ENCODE results near the gene ENOX1. TPM values are rescaled to one million over a fixed set of nuclear protein-coding genes. Genes with fewer than 3 reads are reported as not detected.
"Not testable (repeated sequence)": the region's sequence is repeated elsewhere in the genome, so short reads cannot be mapped to it uniquely, and the experiment has no call there.

Gene ENOX1
- total RNA-seq (2014; rRNA removed; shearing (Covaris generic)) = 9.3 and 11.9 TPM in 2 replicates

GRCh38 chr13:43786766-43787517 is at the start of gene ENOX1:
Gene ENOX1 (minus strand): TSS chr13:43786972.
- Histone ChIP-seq H3K4me1 (peaks cover 20% of the 10 kb centered on the region), H3K9me3 (replicated peaks) (no peaks in the 10 kb centered on the region), H3K36me3 (no peaks in the 10 kb centered on the region), H3K27me3 (no peaks in the 10 kb centered on the region), H3K27ac (peak within 1 kb of the TSS; percentile 83), H3K4me3 (peak within 1 kb of the TSS; percentile 78)
- DNase-seq = peak; percentile 86 to 89

DNA sequence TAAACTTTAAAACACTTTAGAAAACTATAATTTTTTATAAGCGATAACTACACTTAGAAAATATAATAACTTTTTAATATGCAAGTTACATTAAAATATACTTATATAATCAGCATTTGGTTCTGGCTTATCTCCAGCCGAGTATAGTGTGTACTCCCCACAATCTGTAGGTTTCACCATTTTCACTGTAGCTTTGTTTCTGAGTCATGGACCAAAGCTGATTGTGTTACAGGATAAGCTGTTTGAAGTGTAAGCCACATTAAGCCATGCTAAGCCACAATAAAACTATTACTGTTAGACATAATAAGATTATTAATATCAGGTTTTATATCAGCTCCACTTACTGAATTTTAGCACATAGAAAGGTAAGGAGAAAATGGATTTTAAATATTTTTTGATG is 48.9 kb upstream of the ENOX1 start:
- Histone ChIP-seq H3K36me3 (no peaks in the 10 kb centered on the region), H3K9me3 (replicated peaks) (no peaks in the 10 kb centered on the region; the same call in 1 of the 2 replicates), H3K4me3 (no peak overlapping the region), H3K4me1 (no peaks in the 10 kb centered on the region), H3K27me3 (no peaks in the 10 kb centered on the region; the same call in 1 of the 2 replicates), H3K27ac (no peak overlapping the region)
- peak in 1 of 2 experiments; percentile 3 for DNase-seq

GRCh38 chr13:43831088-43831487 is 44.3 kb upstream of the ENOX1 start:
- no peaks in the 10 kb centered on the region for H3K4me1 ChIP-seq
- H3K9me3 ChIP-seq (replicated peaks) = no peaks in the 10 kb centered on the region; the same call in 1 of the 2 replicates
- DNase-seq = no peak
- no peak overlapping the region for H3K4me3 ChIP-seq
- no peak overlapping the region for H3K27ac ChIP-seq
- H3K27me3 ChIP-seq = no peaks in the 10 kb centered on the region; the same call in 1 of the 2 replicates
- no peaks in the 10 kb centered on the region for H3K36me3 ChIP-seq

- Histone ChIP-seq H3K9me3 (replicated peaks) (no peaks in the 10 kb centered on the region; the same call in 1 of the 2 replicates), H3K4me3 (no peak overlapping the region), H3K4me1 (no peaks in the 10 kb centered on the region), H3K36me3 (no peaks in the 10 kb centered on the region), H3K27ac (no peak overlapping the region), H3K27me3 (no peaks in the 10 kb centered on the region; the same call in 1 of the 2 replicates)
- DNase-seq = no peak
Observed at GRCh38 chr13:43830497-43830881, 43.7 kb upstream of the ENOX1 start.

- H3K27ac ChIP-seq = peak overlapping the region; percentile 28; the same call in 1 of the 2 replicates
- H3K36me3 ChIP-seq; H3K4me3 ChIP-seq; H3K27me3 ChIP-seq; H3K4me1 ChIP-seq; H3K9me3 ChIP-seq (replicated peaks): not testable (repeated sequence)
- DNase-seq = peak in 1 of 2 experiments; percentile 9
Observed at GRCh38 chr13:43824656-43825055, 37.9 kb upstream of the ENOX1 start.

DNA sequence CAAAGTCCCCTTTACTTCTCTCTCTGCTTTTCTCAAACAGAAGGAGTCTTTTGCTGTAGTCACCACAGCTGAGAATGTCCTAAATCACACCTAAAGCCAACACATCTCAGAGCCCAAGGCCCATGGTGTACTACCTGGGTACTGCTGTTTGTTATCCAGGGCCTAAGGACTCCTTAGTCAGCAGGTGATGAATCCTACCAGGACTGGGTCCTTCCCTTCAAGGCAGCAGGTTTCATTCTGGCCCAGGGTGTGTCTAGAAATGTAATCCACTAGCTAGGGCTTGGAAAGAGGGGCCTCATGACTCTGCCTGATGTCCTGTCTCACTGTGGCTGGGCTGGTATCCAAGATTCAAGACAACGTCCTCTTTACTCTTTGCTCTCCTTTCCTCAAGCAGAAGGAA is 36.2 kb upstream of the ENOX1 start:
- DNase-seq = no peak
- H3K9me3 ChIP-seq (replicated peaks) = no peaks in the 10 kb centered on the region
- no peaks in the 10 kb centered on the region for H3K27me3 ChIP-seq
- no peak overlapping the region for H3K27ac ChIP-seq
- no peak overlapping the region for H3K4me3 ChIP-seq
- no peaks in the 10 kb centered on the region for H3K36me3 ChIP-seq
- no peaks in the 10 kb centered on the region for H3K4me1 ChIP-seq

GRCh38 chr13:43816401-43816889 is 29.7 kb upstream of the ENOX1 start:
- Histone ChIP-seq H3K9me3 (replicated peaks) (no peaks in the 10 kb centered on the region), H3K36me3 (no peaks in the 10 kb centered on the region), H3K4me3 (no peak overlapping the region), H3K4me1 (no peaks in the 10 kb centered on the region), H3K27me3 (no peaks in the 10 kb centered on the region), H3K27ac (no peak overlapping the region)
- no peak for DNase-seq

- H3K4me3 ChIP-seq = no peak overlapping the region
- H3K9me3 ChIP-seq (replicated peaks) = no peaks in the 10 kb centered on the region
- no peak overlapping the region for H3K27ac ChIP-seq
- no peaks in the 10 kb centered on the region for H3K4me1 ChIP-seq
- no peaks in the 10 kb centered on the region for H3K27me3 ChIP-seq
- no peaks in the 10 kb centered on the region for H3K36me3 ChIP-seq
- DNase-seq = peak in 1 of 2 experiments; percentile 11
Observed at GRCh38 chr13:43815204-43815603, 28.4 kb upstream of the ENOX1 start.

GRCh38 chr13:43808676-43809075 is 21.9 kb upstream of the ENOX1 start:
- no peak overlapping the region for H3K4me3 ChIP-seq
- no peak for DNase-seq
- H3K27me3 ChIP-seq = no peaks in the 10 kb centered on the region
- H3K27ac ChIP-seq = no peak overlapping the region
- no peaks in the 10 kb centered on the region for H3K9me3 ChIP-seq (replicated peaks)
- H3K36me3 ChIP-seq = no peaks in the 10 kb centered on the region
- H3K4me1 ChIP-seq = no peaks in the 10 kb centered on the region

- Histone ChIP-seq H3K4me1 (no peaks in the 10 kb centered on the region), H3K9me3 (replicated peaks) (no peaks in the 10 kb centered on the region), H3K4me3 (no peak overlapping the region), H3K36me3 (no peaks in the 10 kb centered on the region), H3K27ac (no peak overlapping the region), H3K27me3 (no peaks in the 10 kb centered on the region)
- DNase-seq = no peak
Observed at GRCh38 chr13:43805681-43806128, 18.9 kb upstream of the ENOX1 start.

DNA sequence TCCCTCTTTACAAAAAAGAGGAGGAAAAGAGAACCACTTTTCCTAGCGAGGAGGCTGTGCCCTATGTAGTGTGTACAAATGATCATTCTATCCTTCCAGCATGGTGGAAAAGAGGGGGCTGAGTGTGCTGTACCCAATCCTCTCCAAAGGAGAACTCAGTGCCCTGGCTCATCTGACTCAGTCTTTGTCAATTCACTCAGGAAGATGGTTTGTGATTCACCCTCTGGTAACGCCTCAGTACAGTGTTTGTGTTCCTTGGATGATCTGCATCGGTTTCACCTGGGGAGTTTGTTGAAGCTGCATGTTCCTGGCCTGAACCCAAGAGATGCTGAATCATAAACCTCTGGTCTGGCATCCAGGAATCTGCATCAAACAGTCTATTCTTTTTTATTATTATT is 18.3 kb upstream of the ENOX1 start:
- H3K4me3 ChIP-seq = no peak overlapping the region
- DNase-seq = peak in 1 of 2 experiments; percentile 19

DNA sequence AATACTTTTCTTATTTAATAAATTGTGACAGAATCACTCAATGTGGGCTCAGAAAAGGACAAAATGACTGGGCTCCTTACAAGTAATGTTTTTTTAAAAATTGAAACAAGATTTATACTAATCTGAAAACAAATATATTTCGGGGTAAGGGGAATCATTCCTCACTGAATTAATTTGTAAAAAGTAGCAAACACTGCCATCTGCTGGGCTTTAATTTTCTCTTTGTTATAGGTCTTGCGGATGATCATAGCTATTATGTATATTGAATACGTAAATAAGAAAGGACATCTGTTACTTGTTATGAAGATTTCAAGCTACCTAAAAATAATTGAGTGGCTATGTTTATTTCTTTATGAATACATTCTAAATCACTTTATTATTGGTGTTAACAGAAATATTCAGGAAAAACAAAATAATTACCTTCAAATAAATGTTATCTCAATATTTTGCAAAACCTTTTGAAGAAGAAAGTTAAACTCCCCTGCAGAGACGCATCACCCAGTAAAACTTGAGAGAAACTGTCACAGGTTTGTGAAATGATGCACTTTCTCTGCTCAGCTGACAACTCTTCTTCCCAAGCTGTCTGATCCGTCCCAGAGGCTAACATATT is 17.8 kb upstream of the ENOX1 start:
- H3K4me1 ChIP-seq = no peaks in the 10 kb centered on the region
- peak; percentile 33 to 86 for DNase-seq
- no peaks in the 10 kb centered on the region for H3K27me3 ChIP-seq
- H3K9me3 ChIP-seq (replicated peaks) = no peaks in the 10 kb centered on the region
- H3K36me3 ChIP-seq = no peaks in the 10 kb centered on the region
- H3K4me3 ChIP-seq = peak overlapping the region; percentile 11; the same call in 1 of the 2 replicates
- no peak overlapping the region for H3K27ac ChIP-seq

More for the DNA sequence above, 18.3 kb upstream of the ENOX1 start:
- Histone ChIP-seq H3K27ac (no peak overlapping the region), H3K36me3 (no peaks in the 10 kb centered on the region), H3K27me3 (no peaks in the 10 kb centered on the region), H3K4me1 (no peaks in the 10 kb centered on the region), H3K9me3 (replicated peaks) (no peaks in the 10 kb centered on the region)

DNA sequence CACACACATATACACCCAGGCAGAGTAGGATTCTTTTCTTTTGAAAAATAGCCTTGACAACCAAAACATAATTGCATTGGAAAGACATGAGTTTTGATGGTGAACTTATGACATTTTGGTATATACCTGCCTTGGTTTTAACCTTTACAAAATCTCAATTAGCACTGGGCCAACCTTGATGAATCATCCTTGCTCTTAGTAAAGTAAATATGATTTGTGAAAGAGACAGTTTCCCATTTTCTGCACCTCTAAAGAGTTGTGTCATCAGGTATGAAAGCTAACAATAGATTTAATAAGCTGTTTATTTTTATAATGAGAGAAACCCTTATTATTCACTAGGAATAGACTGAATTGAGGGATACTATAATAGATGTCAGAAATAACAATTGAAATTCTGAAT is 15.7 kb upstream of the ENOX1 start:
- DNase-seq = no peak
- Histone ChIP-seq H3K36me3 (no peaks in the 10 kb centered on the region), H3K4me3 (no peak overlapping the region), H3K27me3 (no peaks in the 10 kb centered on the region), H3K9me3 (replicated peaks) (no peaks in the 10 kb centered on the region), H3K4me1 (no peaks in the 10 kb centered on the region), H3K27ac (no peak overlapping the region)

GRCh38 chr13:43800828-43801227 is 14.1 kb upstream of the ENOX1 start:
- Histone ChIP-seq H3K27me3 (no peaks in the 10 kb centered on the region), H3K36me3 (no peaks in the 10 kb centered on the region), H3K4me3 (no peak overlapping the region), H3K27ac (no peak overlapping the region), H3K9me3 (replicated peaks) (no peaks in the 10 kb centered on the region), H3K4me1 (no peaks in the 10 kb centered on the region; the same call in 1 of the 2 replicates)
- DNase-seq = no peak

- Histone ChIP-seq H3K27me3 (no peaks in the 10 kb centered on the region), H3K4me3 (no peak overlapping the region), H3K36me3 (no peaks in the 10 kb centered on the region), H3K4me1 (no peaks in the 10 kb centered on the region; the same call in 1 of the 2 replicates), H3K27ac (no peak overlapping the region), H3K9me3 (replicated peaks) (no peaks in the 10 kb centered on the region)
- DNase-seq = no peak
Observed at GRCh38 chr13:43799191-43799590, 12.4 kb upstream of the ENOX1 start.
